ENCODE data around the gene DCAF6.

Gene DCAF6

GRCh38 chr1:168101336-168101735 is 164.9 kb downstream of the DCAF6 start:
- Histone ChIP-seq H3K27me3 (ENCODE audit: insufficient read depth, poor library complexity, severe bottlenecking) (no peaks in the 10 kb centered on the region), H3K27ac (replicated peaks) (no peak overlapping the region), H3K4me3 (replicated peaks; ENCODE audit: insufficient read depth, low read length) (no peak overlapping the region)
- no peak for DNase-seq (ENCODE audit: low read depth in 1 of 2, low spot score in 1 of 2)
- TF ChIP-seq REST (IDR thresholded peaks at IDR 0.05; ENCODE audit: insufficient replicate concordance, low read depth) (no peak), GABPA (IDR thresholded peaks at IDR 0.05; ENCODE audit: low read depth) (no peak), CTCF (IDR thresholded peaks at IDR 0.05; ENCODE audit: insufficient read depth, low read length) (no peak), SPI1 (IDR thresholded peaks at IDR 0.05; ENCODE audit: borderline replicate concordance, low read depth) (no peak), POLR2AphosphoS5 (IDR thresholded peaks at IDR 0.05; ENCODE audit: low read depth) (no peak)

GRCh38 chr1:168102487-168102886 is 166.0 kb downstream of the DCAF6 start:
- Histone ChIP-seq H3K4me3 (replicated peaks; ENCODE audit: insufficient read depth, low read length) (no peak overlapping the region), H3K27ac (replicated peaks) (no peak overlapping the region), H3K27me3 (ENCODE audit: insufficient read depth, poor library complexity, severe bottlenecking) (no peaks in the 10 kb centered on the region)
- TF ChIP-seq CTCF (IDR thresholded peaks at IDR 0.05; ENCODE audit: insufficient read depth, low read length) (no peak), REST (IDR thresholded peaks at IDR 0.05; ENCODE audit: insufficient replicate concordance, low read depth) (no peak), GABPA (IDR thresholded peaks at IDR 0.05; ENCODE audit: low read depth) (no peak), POLR2AphosphoS5 (IDR thresholded peaks at IDR 0.05; ENCODE audit: low read depth) (no peak), SPI1 (IDR thresholded peaks at IDR 0.05; ENCODE audit: borderline replicate concordance, low read depth) (no peak)
- no peak for DNase-seq (ENCODE audit: low read depth in 1 of 2, low spot score in 1 of 2)

GRCh38 chr1:168104535-168104934 is 168.1 kb downstream of the DCAF6 start:
- TF ChIP-seq POLR2AphosphoS5 (IDR thresholded peaks at IDR 0.05; ENCODE audit: low read depth): no peak
- no peak for TF ChIP-seq SPI1 (IDR thresholded peaks at IDR 0.05; ENCODE audit: borderline replicate concordance, low read depth)
- TF ChIP-seq GABPA (IDR thresholded peaks at IDR 0.05; ENCODE audit: low read depth): no peak
- TF ChIP-seq REST (IDR thresholded peaks at IDR 0.05; ENCODE audit: insufficient replicate concordance, low read depth): no peak
- TF ChIP-seq CTCF (IDR thresholded peaks at IDR 0.05; ENCODE audit: insufficient read depth, low read length): no peak
- no peak overlapping the region for H3K4me3 ChIP-seq (replicated peaks; ENCODE audit: insufficient read depth, low read length)
- no peaks in the 10 kb centered on the region for H3K27me3 ChIP-seq (ENCODE audit: insufficient read depth, poor library complexity, severe bottlenecking)
- H3K27ac ChIP-seq (replicated peaks): no peak overlapping the region
- DNase-seq (ENCODE audit: low read depth in 1 of 2, low spot score in 1 of 2): no peak
